Measurements from ENCODE around the gene CTNND2.

GRCh38 chr5:11084111-11084510 lies 820.1 kb downstream of the CTNND2 start:
- TF ChIP-seq CTCF (conservative IDR thresholded peaks at IDR 0.05 in 1 of 2, IDR thresholded peaks at IDR 0.05 in 1 of 2; ENCODE audit: extremely low read depth in 1 of 2, insufficient read depth in 1 of 2, low read depth in 1 of 2, low read length in 2 of 2) (no peak), EZH2 (IDR thresholded peaks at IDR 0.05; ENCODE audit: borderline replicate concordance, low read length) (no peak)
